Pancreas (tissue), 10 donors: ENCODE data around the gene NANOS2. TPM values are rescaled to one million over a fixed set of nuclear protein-coding genes. Genes with fewer than 3 reads are reported as not detected.
"Not testable (repeated sequence)": the region's sequence is repeated elsewhere in the genome, so short reads cannot be mapped to it uniquely, and the experiment has no call there.

Source experiments
- ATAC-seq, 4 donors: fragments of 200-7000 bp; cut with Tn5 transposase; one replicate each; pipeline versions ENCODE4 v1.8.0 to v1.9.1; 2020; ENCODE audit warnings: mild to moderate bottlenecking in 4 of 4, moderate library complexity in 4 of 4
- DNase-seq, 6 donors: peaks; one replicate each; pipeline ENCODE4 v3.0.0-alpha.2; 2020
- FAIRE-seq: peaks from 2 replicates; lab custom pipeline; 2012; peaks lifted over from hg19 to GRCh38; lab: Jason Lieb, UNC
- H3K27ac ChIP-seq, 4 donors: fragments of 200-600 bp; sonication (generic); 1 replicate in 3 of 4; 2 replicates in 1 of 4; pipeline versions ENCODE4 v1.5.0 to v1.8.0; 2020
- H3K27me3 ChIP-seq, 4 donors: fragments of 200-600 bp; one replicate each; pipeline ENCODE4 v1.8.0; 2021
- H3K36me3 ChIP-seq, 3 donors: fragments of 200-600 bp; sonication (generic) in 1 of 3; one replicate each; pipeline versions ENCODE4 v1.5.0 to v1.8.0; 2020 to 2021
- H3K4me1 ChIP-seq, 3 donors: fragments of 200-600 bp; one replicate each; pipeline ENCODE4 v1.8.0; 2021
- H3K4me3 ChIP-seq, 4 donors: fragments of 200-600 bp; sonication (generic) in 2 of 4; one replicate each; pipeline versions ENCODE4 v1.5.0 to v1.8.0; 2020 to 2021
- H3K9me3 ChIP-seq, 4 donors: fragments of 200-600 bp; one replicate each; pipeline ENCODE4 v1.8.0; 2021
- WGBS, 2 donors: extraction: QIAGEN DNeasy Blood & Tissue Kit; methylation state at CpG; one replicate each; pipeline ENCODE4 v1.1.7; 2013; 5-methylcytosine and 5-hydroxymethylcytosine counted together
- intact Hi-C, 3 donors: fragments of 100-400 bp; cut with DNase I; formaldehyde crosslinking; loops; one replicate each; pipeline versions ENCODE4 v1.11.1 to v1.14.2; 2022
- polyA plus RNA-seq, 2 donors: library from polyadenylated mRNA; stranded (reverse); fragments of 200-250 nt; gene quantifications; one replicate each; pipeline ENCODE4 v1.2.3, GENCODE V29; 2013
- total RNA-seq, 6 donors: library from RNA; stranded (reverse); fragmentation: NEBNext Ultra II Directional in 4 of 6; extraction: Animal tissue kit (Norgen Biotek cat#: 25700) in 4 of 6; gene quantifications; one replicate each; pipeline versions ENCODE4 v1.2.1 to v1.2.4, GENCODE V29; 2021 to 2023
- TF ChIP-seq, protein P1 (sequence below), 4 donors: fragments of 200-600 bp; sonication (generic) in 3 of 4; IDR thresholded peaks; one replicate each; pipeline versions ENCODE4 v1.5.0 to v1.8.0; 2021; ENCODE audit warnings: antibody characterized with exemption in 4 of 4
- donor health status: healthy with polysubstance abuse.
- donor health status: DM: no; HTN: no; CAD: no; lungs with moderate emphysema.
- donor health status: DM: no; HTN: no; CAD: no.
- donor health status: control.
- donor health status: control.
- donor health status: Bipolar disorder and iron deficiency.
- donor health status: DM: yes; HTN: yes; CAD: no.
- donor health status: DM: no; HTN: no; CAD: no.
- donor health status: DM: no; HTN: no; CAD: no.
- donor health status: DM: yes; HTN: yes; CAD: no.

The NANOS2 gene
- total and polyA plus RNA-seq, 8 donors: not detected

DNA sequence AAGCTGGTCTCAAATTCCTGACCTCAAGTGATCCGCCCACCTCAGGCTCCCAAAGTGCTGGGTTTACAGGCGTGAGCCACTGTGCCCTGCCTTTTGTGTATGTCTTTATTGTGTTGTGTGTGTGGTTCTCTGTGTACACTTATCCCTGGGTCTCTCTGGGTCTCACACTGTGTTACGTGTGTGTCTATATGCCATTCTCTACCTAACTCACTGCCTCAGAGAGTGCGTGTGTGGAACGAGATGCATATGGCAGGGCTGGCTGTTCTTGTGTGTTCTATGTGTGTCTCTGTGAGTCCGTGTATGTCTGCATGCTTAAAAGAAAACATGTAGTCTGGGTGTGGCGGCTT, 40.0 kb downstream of the NANOS2 start:
- 81 to 88% methylated on average over 7 of the region's 7 CpGs for WGBS, 2 donors
- H3K27ac ChIP-seq: peak overlapping the region in 2 of 4 donors; percentile 26 to 46
- H3K27me3 ChIP-seq: no peaks in the 10 kb centered on the region
- intact Hi-C loops: no loop called here
- no peak for FAIRE-seq
- TF ChIP-seq, protein P1, sequence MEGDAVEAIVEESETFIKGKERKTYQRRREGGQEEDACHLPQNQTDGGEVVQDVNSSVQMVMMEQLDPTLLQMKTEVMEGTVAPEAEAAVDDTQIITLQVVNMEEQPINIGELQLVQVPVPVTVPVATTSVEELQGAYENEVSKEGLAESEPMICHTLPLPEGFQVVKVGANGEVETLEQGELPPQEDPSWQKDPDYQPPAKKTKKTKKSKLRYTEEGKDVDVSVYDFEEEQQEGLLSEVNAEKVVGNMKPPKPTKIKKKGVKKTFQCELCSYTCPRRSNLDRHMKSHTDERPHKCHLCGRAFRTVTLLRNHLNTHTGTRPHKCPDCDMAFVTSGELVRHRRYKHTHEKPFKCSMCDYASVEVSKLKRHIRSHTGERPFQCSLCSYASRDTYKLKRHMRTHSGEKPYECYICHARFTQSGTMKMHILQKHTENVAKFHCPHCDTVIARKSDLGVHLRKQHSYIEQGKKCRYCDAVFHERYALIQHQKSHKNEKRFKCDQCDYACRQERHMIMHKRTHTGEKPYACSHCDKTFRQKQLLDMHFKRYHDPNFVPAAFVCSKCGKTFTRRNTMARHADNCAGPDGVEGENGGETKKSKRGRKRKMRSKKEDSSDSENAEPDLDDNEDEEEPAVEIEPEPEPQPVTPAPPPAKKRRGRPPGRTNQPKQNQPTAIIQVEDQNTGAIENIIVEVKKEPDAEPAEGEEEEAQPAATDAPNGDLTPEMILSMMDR (IDR thresholded peaks at IDR 0.05): no peak
- H3K4me1 ChIP-seq: peaks cover 24 to 55% (median 46%) of the 10 kb centered on the region in 3 donors
- no peak overlapping the region for H3K4me3 ChIP-seq
- DNase-seq: no peak
- H3K9me3 ChIP-seq: no peaks in the 10 kb centered on the region
- no peaks in the 10 kb centered on the region for H3K36me3 ChIP-seq
- no peak for ATAC-seq

DNA sequence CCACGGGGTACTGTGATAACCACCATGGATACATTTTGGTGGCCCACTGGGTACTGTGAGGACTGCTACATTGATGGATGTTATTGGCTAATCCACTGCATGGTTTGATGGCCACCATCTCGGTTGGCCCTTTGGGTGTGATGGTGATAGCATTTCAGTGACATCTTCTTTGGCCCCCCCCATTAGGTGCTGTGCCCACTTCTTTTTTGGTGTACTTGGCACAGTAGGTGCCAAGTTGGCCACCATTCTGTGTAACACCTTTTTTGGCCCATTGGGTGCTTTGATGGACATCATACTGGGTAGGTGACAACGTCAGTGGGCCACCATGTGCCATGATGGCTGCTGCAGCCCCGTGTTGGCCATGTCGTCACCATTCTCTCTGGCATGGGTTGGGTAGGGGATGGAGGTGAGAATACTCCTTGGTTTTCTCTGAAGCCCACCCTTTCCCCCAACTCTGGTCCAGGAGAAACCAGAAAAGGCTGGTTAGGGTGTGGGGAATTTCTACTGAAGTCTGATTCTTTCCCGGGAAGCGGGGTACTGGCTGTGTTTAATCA, 41.3 kb downstream of the NANOS2 start:
- DNase-seq (no peak), ATAC-seq (no peak), FAIRE-seq (no peak)
- Histone ChIP-seq H3K27ac (peak overlapping the region in 2 of 4 donors; percentile 46 to 52), H3K4me1 (peaks cover 15 to 42% (median 33%) of the 10 kb centered on the region in 3 donors), H3K36me3 (no peaks in the 10 kb centered on the region), H3K27me3 (no peaks in the 10 kb centered on the region), H3K4me3 (no peak overlapping the region), H3K9me3 (no peaks in the 10 kb centered on the region)
- WGBS, 2 donors: 57 to 78% methylated on average over 7 of the region's 7 CpGs
- intact Hi-C loops: no loop called here
- TF ChIP-seq, protein P1 (IDR thresholded peaks at IDR 0.05): no peak

DNA sequence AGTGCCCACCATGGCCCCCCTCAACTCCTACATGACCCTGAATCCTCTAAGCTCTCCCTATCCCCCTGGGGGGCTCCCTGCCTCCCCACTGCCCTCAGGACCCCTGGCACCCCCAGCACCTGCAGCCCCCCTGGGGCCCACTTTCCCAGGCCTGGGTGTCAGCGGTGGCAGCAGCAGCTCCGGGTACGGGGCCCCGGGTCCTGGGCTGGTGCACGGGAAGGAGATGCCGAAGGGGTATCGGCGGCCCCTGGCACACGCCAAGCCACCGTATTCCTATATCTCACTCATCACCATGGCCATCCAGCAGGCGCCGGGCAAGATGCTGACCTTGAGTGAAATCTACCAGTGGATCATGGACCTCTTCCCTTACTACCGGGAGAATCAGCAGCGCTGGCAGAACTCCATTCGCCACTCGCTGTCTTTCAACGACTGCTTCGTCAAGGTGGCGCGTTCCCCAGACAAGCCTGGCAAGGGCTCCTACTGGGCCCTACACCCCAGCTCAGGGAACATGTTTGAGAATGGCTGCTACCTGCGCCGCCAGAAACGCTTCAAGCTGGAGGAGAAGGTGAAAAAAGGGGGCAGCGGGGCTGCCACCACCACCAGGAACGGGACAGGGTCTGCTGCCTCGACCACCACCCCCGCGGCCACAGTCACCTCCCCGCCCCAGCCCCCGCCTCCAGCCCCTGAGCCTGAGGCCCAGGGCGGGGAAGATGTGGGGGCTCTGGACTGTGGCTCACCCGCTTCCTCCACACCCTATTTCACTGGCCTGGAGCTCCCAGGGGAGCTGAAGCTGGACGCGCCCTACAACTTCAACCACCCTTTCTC, 42.3 kb downstream of the NANOS2 start:
- FAIRE-seq (no peak), DNase-seq (peak in 2 of 6 donors; percentile 58 to 74), ATAC-seq (no peak)
- Histone ChIP-seq H3K36me3 (no peaks in the 10 kb centered on the region), H3K27me3 (no peaks in the 10 kb centered on the region), H3K27ac (no peak overlapping the region), H3K9me3 (no peaks in the 10 kb centered on the region), H3K4me3 (no peak overlapping the region), H3K4me1 (peaks cover 15 to 36% (median 26%) of the 10 kb centered on the region in 3 donors)
- intact Hi-C loops: no loop called here
- 77 to 81% methylated on average over 34 of the region's 34 CpGs for WGBS, 2 donors
- TF ChIP-seq, protein P1 (IDR thresholded peaks at IDR 0.05): no peak

DNA sequence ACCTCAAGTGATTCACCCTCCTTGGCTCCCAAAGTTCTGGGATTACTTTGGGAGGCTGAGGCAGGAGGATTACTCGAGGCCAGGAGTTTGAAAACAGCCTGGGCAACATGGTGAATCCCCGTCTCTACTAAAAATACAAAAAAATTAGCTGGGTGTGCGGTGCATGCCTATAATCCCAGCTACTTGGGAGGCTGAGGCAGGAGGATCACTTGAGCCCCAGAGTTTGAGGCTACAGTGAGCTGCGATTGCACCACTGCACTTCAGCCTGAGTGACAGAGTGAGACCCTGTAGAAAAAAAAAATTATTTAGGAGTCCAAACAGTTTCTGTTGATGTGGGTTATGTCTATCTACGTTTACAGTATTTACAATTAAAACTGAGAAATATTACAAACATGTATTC, 43.8 kb downstream of the NANOS2 start:
- no peaks in the 10 kb centered on the region for H3K27me3 ChIP-seq
- H3K9me3 ChIP-seq: no peaks in the 10 kb centered on the region
- DNase-seq (no peak), FAIRE-seq (no peak), ATAC-seq (no peak)
- 77 to 78% methylated on average over 5 of the region's 5 CpGs for WGBS, 2 donors
- TF ChIP-seq, protein P1 (IDR thresholded peaks at IDR 0.05): no peak
- intact Hi-C loops: no loop called here
- H3K27ac ChIP-seq: no peak overlapping the region
- peaks cover 7 to 24% (median 13%) of the 10 kb centered on the region in 3 donors for H3K4me1 ChIP-seq
- H3K4me3 ChIP-seq: no peak overlapping the region
- no peaks in the 10 kb centered on the region for H3K36me3 ChIP-seq

DNA sequence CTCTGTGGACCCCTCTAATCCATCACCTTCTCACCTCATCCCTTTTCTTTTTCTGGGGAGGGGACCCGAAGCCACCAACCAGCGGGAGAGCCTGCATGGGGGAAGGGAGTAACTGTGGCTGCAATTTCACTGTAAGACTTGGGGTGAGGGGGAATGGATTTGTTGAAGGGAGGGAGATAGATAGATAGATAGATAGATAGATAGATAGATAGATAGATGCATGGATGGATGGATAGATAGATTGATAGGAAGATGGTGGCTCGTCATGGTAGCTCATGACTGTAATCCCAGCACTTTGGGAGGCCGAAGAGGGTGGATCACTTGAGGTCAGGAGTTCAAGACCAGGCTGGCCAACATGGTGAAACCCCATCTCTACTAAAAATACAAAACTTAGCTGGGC, 47.3 kb downstream of the NANOS2 start:
- H3K9me3 ChIP-seq, intact Hi-C loops, DNase-seq, H3K27me3 ChIP-seq, H3K36me3 ChIP-seq, FAIRE-seq, H3K4me1 ChIP-seq, ATAC-seq: not testable (repeated sequence)
- WGBS, 2 donors: 36 to 60% methylated on average over 4 of the region's 4 CpGs
- peak overlapping the region in 2 of 4 donors; percentile 75 to 86 for H3K27ac ChIP-seq
- peak overlapping the region in 3 of 4 donors; percentile 56 to 94 (median 94) for H3K4me3 ChIP-seq
